HEK293 (cell line): Measurements from ENCODE around the gene C16orf92.
A peak's percentile ranks its signal among the peaks of the same experiment; 100 is the strongest.

ENCODE experiments used
- CTCF ChIP-seq: fragments of 450-650 bp; formaldehyde crosslinking; IDR thresholded peaks from 2 replicates; pipeline ENCODE4 v1.5.1; 2016; ENCODE audit warnings: missing biosample characterization, missing genetic modification characterization
- MYNN ChIP-seq: fragments of 450-650 bp; formaldehyde crosslinking; IDR thresholded peaks from 2 replicates; pipeline ENCODE4 v1.5.1; 2016; ENCODE audit warnings: missing biosample characterization, missing genetic modification characterization, borderline replicate concordance
- ZNF10 ChIP-seq: fragments of 450-650 bp; formaldehyde crosslinking; IDR thresholded peaks from 2 replicates; pipeline ENCODE4 v1.5.1; 2017; ENCODE audit warnings: missing biosample characterization, missing genetic modification characterization
- ZNF121 ChIP-seq: fragments of 450-650 bp; formaldehyde crosslinking; IDR thresholded peaks from 2 replicates; pipeline ENCODE4 v1.5.1; 2016; ENCODE audit warnings: missing biosample characterization, missing genetic modification characterization
- ZNF354C ChIP-seq: fragments of 450-650 bp; formaldehyde crosslinking; IDR thresholded peaks from 2 replicates; pipeline ENCODE4 v1.5.1; 2016; ENCODE audit warnings: missing biosample characterization, missing genetic modification characterization, low read depth, borderline replicate concordance
- ZNF423 ChIP-seq: fragments of 450-650 bp; formaldehyde crosslinking; IDR thresholded peaks from 2 replicates; pipeline ENCODE4 v1.5.1; 2016; ENCODE audit warnings: missing biosample characterization, missing genetic modification characterization
- ZNF544 ChIP-seq: fragments of 450-650 bp; formaldehyde crosslinking; IDR thresholded peaks from 2 replicates; pipeline ENCODE4 v1.5.0; 2017; ENCODE audit warnings: missing biosample characterization, missing genetic modification characterization
- ZNF670 ChIP-seq: fragments of 450-650 bp; formaldehyde crosslinking; IDR thresholded peaks from 2 replicates; pipeline ENCODE4 v1.5.1; 2016; ENCODE audit warnings: missing biosample characterization, missing genetic modification characterization, low read depth
- ZNF843 ChIP-seq: fragments of 450-650 bp; formaldehyde crosslinking; IDR thresholded peaks from 2 replicates; pipeline ENCODE4 v1.5.1; 2016; ENCODE audit warnings: missing biosample characterization, missing genetic modification characterization

GRCh38 chr16:30054959-30055553 is 32.1 kb downstream of the C16orf92 start:
- TF ChIP-seq MYNN (no peak), CTCF (peak; percentile 67; the same call in 1 of the 2 replicates), ZNF843 (tag by site-specific recombination) (no peak), ZNF544 (tag by site-specific recombination) (no peak), ZNF10 (tag by site-specific recombination) (no peak), ZNF423 (no peak), ZNF354C (tag by site-specific recombination) (no peak), ZNF670 (tag by site-specific recombination) (no peak), ZNF121 (tag by site-specific recombination) (no peak)
